Measurements from ENCODE around the gene INSYN2B. TPM values are rescaled to one million over a fixed set of nuclear protein-coding genes. Genes with fewer than 3 reads are reported as not detected.

Gene INSYN2B
- total and polyA plus RNA-seq, 2 of the 8 experiments (the other 6 are each of a cell fraction or from before 2014, with no cell fraction given) = not detected

DNA sequence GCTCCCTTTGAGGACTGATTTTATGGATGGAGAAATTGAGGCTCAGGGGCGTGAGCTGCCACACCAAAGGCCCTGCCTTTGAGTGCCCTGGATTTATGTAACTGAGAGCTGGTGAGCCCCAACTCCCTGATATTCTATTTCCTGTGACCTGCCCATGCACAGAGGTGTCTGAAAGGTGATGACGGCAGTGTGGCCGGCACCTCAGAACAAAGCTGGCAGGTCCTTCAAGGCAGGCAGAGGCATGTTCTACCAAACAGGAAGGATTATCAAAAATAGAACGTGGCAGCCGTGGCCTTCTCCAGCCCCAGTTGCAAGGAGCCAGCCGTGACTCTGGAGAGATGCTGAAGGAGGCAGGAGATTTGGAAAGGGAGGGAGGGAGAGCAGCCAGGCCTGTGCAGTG is 36.2 kb downstream of the INSYN2B start:
- Histone ChIP-seq H2BK120ac (replicated peaks; ENCODE audit: low read depth, low read length) (no peak overlapping the region), H3K4me2 (ENCODE audit: insufficient read depth in 1 of 2, low read depth in 2 of 2, low read length in 2 of 2) (no peak overlapping the region), H3K4me1 (replicated peaks in 1 of 4; ENCODE audit: control insufficient read depth in 3 of 4, insufficient read depth in 4 of 4, low read length in 3 of 4) (peaks cover 5 to 7% (median 5%) of the 10 kb centered on the region in 4 experiments; a peak in 6 of 7 replicates), H3K56ac (replicated peaks; ENCODE audit: insufficient read length, low read depth, low read length) (no peak overlapping the region), H2AFZ (ENCODE audit: low read length) (no peak overlapping the region), H2BK5ac (ENCODE audit: low read depth, low read length) (no peak overlapping the region), H3K9me3 (ENCODE audit: insufficient read depth in 2 of 2, low read depth in 1 of 2, low read length in 1 of 2) (no peaks in the 10 kb centered on the region), H2BK15ac (ENCODE audit: low read length) (no peak overlapping the region), H3K4me3 (ENCODE audit: extremely low read depth in 1 of 4, insufficient read depth in 2 of 4, low read depth in 3 of 4, low read length in 4 of 4) (no peak overlapping the region), H3K9ac (replicated peaks in 1 of 4; ENCODE audit: extremely low read depth in 1 of 4, low read depth in 3 of 4, low read length in 3 of 4) (no peak overlapping the region), H3K79me2 (ENCODE audit: control insufficient read depth in 1 of 2, insufficient read depth in 2 of 2, low read length in 2 of 2) (no peaks in the 10 kb centered on the region), H3K14ac (ENCODE audit: insufficient read length) (no peak overlapping the region), H3K23me2 (ENCODE audit: low read depth, low read length) (no peaks in the 10 kb centered on the region; the same call in 1 of the 2 replicates), H3K27ac (ENCODE audit: low read depth, low read length) (no peak overlapping the region), H3K79me1 (ENCODE audit: low read depth, low read length) (no peaks in the 10 kb centered on the region), H2BK20ac (ENCODE audit: low read length) (no peak overlapping the region), H3K23ac (ENCODE audit: insufficient read length) (no peak overlapping the region), H4K5ac (ENCODE audit: insufficient read length, low read depth, low read length) (no peak overlapping the region), H3K36me3 (ENCODE audit: control insufficient read depth in 2 of 4, insufficient read depth in 4 of 4, low read length in 3 of 4) (no peaks in the 10 kb centered on the region), H4K91ac (replicated peaks; ENCODE audit: insufficient read length, low read length) (no peak overlapping the region), H3K18ac (ENCODE audit: extremely low read depth, low read length) (no peak overlapping the region), H3K27me3 (replicated peaks in 1 of 4; ENCODE audit: control insufficient read depth in 3 of 4, extremely low read depth in 1 of 4, insufficient read depth in 3 of 4, low read length in 3 of 4) (no peaks in the 10 kb centered on the region), H2BK12ac (ENCODE audit: low read depth, low read length) (no peak overlapping the region), H2AK5ac (ENCODE audit: low read depth, low read length) (no peak overlapping the region), H4K20me1 (replicated peaks in 1 of 2; ENCODE audit: control insufficient read depth in 1 of 2, insufficient read depth in 2 of 2, low read length in 2 of 2) (no peaks in the 10 kb centered on the region), H3K4ac (replicated peaks; ENCODE audit: insufficient read length, low read depth, low read length) (no peak overlapping the region), H4K8ac (ENCODE audit: extremely low read depth, insufficient read depth, low read length) (no peak overlapping the region)
- WGBS, 2 experiments (ENCODE audit: extremely low coverage in 1 of 2, insufficient coverage in 1 of 2, insufficient read length in 1 of 2, insufficient replicate concordance in 2 of 2, low coverage in 1 of 2, low lambda C conversion rate in 2 of 2, missing lambda C conversion rate in 1 of 2) = 98% methylated on average over 6 of the region's 6 CpGs; no CpG with 5 or more reads in 1 of the 2 experiments
- POLR2A ChIA-PET (ENCODE audit: partially characterized antibody) = no interaction called here
- CTCF ChIA-PET (ENCODE audit: partially characterized antibody) = interaction anchor here (1.1 to 1.2 kb wide), 2 partner anchors 21 to 36 kb away, joined by 4 to 5 read pairs; partner anchors contain the start of gene INSYN2B
- no peak for DNase-seq (ENCODE audit: low read depth in 1 of 2, low spot score in 2 of 2)
- FAIRE-seq = no peak
